Fibroblast of lung (primary cell): ENCODE results near the gene WDR4. TPM values are rescaled to one million over a fixed set of nuclear protein-coding genes. Genes with fewer than 3 reads are reported as not detected.
"Not testable (repeated sequence)": the region's sequence is repeated elsewhere in the genome, so short reads cannot be mapped to it uniquely, and the experiment has no call there.

Experiments
- DNase-seq, 2 donors: peaks; one replicate each; pipeline versions ENCODE4 v3.0.0 to v3.0.0-alpha.2; 2010; ENCODE audit warnings: low read depth in 2 of 2
- H2AFZ ChIP-seq: 2 replicates; pipeline ENCODE4 v1.5.1; 2012; ENCODE audit warnings: low read length, control low read depth, inconsistent platforms
- H3K27ac ChIP-seq: 2 replicates; pipeline ENCODE4 v1.5.1; 2011; ENCODE audit warnings: low read length, control low read depth; ENCODE audit not compliant: insufficient read depth
- H3K27me3 ChIP-seq: 2 replicates; pipeline ENCODE4 v1.5.1; 2011; ENCODE audit warnings: mild to moderate bottlenecking, low read length; ENCODE audit not compliant: control insufficient read depth, insufficient read depth
- H3K36me3 ChIP-seq: 2 replicates; pipeline ENCODE4 v1.5.1; 2011; ENCODE audit warnings: low read length; ENCODE audit not compliant: control insufficient read depth, insufficient read depth
- H3K4me1 ChIP-seq: 2 replicates; pipeline ENCODE4 v1.5.1; 2011; ENCODE audit warnings: low read length; ENCODE audit not compliant: control insufficient read depth, insufficient read depth; ENCODE audit errors: extremely low read depth
- H3K4me2 ChIP-seq: 2 replicates; pipeline ENCODE4 v1.5.1; 2011; ENCODE audit warnings: low read length, control low read depth; ENCODE audit not compliant: insufficient read depth; ENCODE audit errors: extremely low read depth
- H3K4me3 ChIP-seq, 4 experiments: fragments of 200-600 bp in 1 of 4; sonication (generic) in 1 of 4; replicated peaks in 1 of 4; 2 replicates each; pipeline ENCODE4 v1.5.1; 2011 to 2016; ENCODE audit warnings: low read length in 4 of 4, low read depth in 3 of 4, mild to moderate bottlenecking in 3 of 4, control low read depth in 2 of 4, inconsistent platforms in 1 of 4, mixed read lengths in 1 of 4; ENCODE audit not compliant: insufficient read depth in 1 of 4; ENCODE audit errors: control extremely low read depth in 1 of 4
- H3K79me2 ChIP-seq: 2 replicates; pipeline ENCODE4 v1.5.1; 2012; ENCODE audit warnings: mild to moderate bottlenecking, low read length, inconsistent platforms; ENCODE audit not compliant: control insufficient read depth, insufficient read depth
- H3K9ac ChIP-seq: 2 replicates; pipeline ENCODE4 v1.5.1; 2011; ENCODE audit warnings: mild to moderate bottlenecking, low read length, control low read depth; ENCODE audit not compliant: insufficient read depth
- H3K9me3 ChIP-seq: 2 replicates; pipeline ENCODE4 v1.5.1; 2012; ENCODE audit warnings: low read depth, low read length; ENCODE audit not compliant: control insufficient read depth, insufficient read depth
- H4K20me1 ChIP-seq: 2 replicates; pipeline ENCODE4 v1.5.1; 2011; ENCODE audit warnings: low read length; ENCODE audit not compliant: control insufficient read depth, insufficient read depth; ENCODE audit errors: extremely low read depth
- EZH2 ChIP-seq: IDR thresholded peaks from 2 replicates; pipeline ENCODE4 v1.5.1; 2012; ENCODE audit warnings: low read length, control low read depth, mild to moderate bottlenecking; ENCODE audit errors: missing control alignments
- polyA plus RNA-seq, 2 donors: library from polyadenylated mRNA; depleted of rRNA in 1 of 2; stranded (reverse) in 1 of 2; unstranded in 1 of 2; fragments of >200 nt; gene quantifications; 2 replicates each; pipeline ENCODE4 v1.2.1, GENCODE V29; 2011 to 2012; ENCODE audit warnings: missing spikeins in 1 of 2
- total RNA-seq: library from RNA; depleted of rRNA; stranded (reverse); fragments of >200 nt; gene quantifications from 2 replicates; pipeline ENCODE4 v1.2.1, GENCODE V29; 2014
- TF ChIP-seq, protein P1 (sequence below), 2 donors: IDR thresholded peaks in 1 of 2; conservative IDR thresholded peaks in 1 of 2; 1 replicate in 1 of 2; 2 replicates in 1 of 2; pipeline ENCODE4 v1.5.1; 2011 to 2012; ENCODE audit warnings: low read length in 2 of 2, control low read depth in 1 of 2, inconsistent platforms in 1 of 2, low read depth in 1 of 2, mild to moderate bottlenecking in 1 of 2

WDR4 gene
- total and polyA plus RNA-seq, 2 donors (not counting 1 experiment from before 2014, with no cell fraction given) = 8.2 to 10.2 TPM

DNA sequence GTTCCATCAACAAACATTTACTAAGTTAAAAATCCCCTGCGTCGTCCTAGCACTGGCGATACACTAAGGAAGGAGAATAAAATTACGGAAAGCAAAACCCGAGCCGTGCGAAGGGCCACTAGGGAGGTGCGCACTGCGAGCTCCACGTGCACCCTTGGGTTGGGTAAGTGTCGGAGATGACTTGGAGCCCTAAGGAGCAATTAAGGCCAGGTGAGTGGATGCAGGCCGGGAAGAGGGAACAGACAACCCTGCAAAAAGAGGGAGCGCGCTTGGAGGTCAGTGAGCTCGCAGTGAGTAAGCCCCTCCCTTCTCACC is 704 bp downstream of the WDR4 start:
- Histone ChIP-seq H3K4me3 (peak overlapping the region; percentile 61 to 96 (median 87)), H3K9ac (peak overlapping the region; percentile 92), H4K20me1 (no peaks in the 10 kb centered on the region), H3K4me2 (peak overlapping the region; percentile 97), H3K27ac (peak overlapping the region; percentile 83), H3K36me3 (no peaks in the 10 kb centered on the region), H3K27me3 (no peaks in the 10 kb centered on the region), H3K79me2 (peaks cover 26% of the 10 kb centered on the region), H3K9me3 (no peaks in the 10 kb centered on the region), H2AFZ (peak overlapping the region; percentile 70), H3K4me1 (no peaks in the 10 kb centered on the region)
- DNase-seq = no peak
- no peak for TF ChIP-seq EZH2
- TF ChIP-seq, protein P1, sequence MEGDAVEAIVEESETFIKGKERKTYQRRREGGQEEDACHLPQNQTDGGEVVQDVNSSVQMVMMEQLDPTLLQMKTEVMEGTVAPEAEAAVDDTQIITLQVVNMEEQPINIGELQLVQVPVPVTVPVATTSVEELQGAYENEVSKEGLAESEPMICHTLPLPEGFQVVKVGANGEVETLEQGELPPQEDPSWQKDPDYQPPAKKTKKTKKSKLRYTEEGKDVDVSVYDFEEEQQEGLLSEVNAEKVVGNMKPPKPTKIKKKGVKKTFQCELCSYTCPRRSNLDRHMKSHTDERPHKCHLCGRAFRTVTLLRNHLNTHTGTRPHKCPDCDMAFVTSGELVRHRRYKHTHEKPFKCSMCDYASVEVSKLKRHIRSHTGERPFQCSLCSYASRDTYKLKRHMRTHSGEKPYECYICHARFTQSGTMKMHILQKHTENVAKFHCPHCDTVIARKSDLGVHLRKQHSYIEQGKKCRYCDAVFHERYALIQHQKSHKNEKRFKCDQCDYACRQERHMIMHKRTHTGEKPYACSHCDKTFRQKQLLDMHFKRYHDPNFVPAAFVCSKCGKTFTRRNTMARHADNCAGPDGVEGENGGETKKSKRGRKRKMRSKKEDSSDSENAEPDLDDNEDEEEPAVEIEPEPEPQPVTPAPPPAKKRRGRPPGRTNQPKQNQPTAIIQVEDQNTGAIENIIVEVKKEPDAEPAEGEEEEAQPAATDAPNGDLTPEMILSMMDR (conservative IDR thresholded peaks at IDR 0.05 in 1 of 2, IDR thresholded peaks at IDR 0.05 in 1 of 2; ENCODE audit: low read depth in 1 of 2, low read length in 2 of 2) = no peak

DNA sequence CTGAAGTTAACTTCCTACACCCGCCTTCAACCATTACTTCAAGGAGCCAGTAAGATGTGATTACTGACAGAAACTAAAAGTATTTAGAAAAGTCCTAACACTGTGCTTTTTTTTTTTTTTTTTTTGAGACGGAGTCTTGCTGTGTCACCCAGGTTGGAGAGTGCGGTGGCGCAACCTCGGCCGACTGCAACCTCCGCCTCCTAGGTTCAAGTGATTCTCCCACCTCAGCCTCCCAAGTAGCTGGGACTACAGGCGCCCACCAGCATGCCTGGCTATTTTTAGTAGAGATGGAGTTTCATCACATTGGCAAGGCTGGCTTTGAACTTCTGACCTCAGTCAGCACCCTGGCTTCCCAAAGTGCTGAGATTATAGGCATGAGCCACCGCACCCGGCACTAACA is 3.5 kb downstream of the WDR4 start:
- not testable (repeated sequence) for H3K4me1 ChIP-seq, H3K4me2 ChIP-seq, H3K27ac ChIP-seq, H3K27me3 ChIP-seq, H3K36me3 ChIP-seq, H3K9ac ChIP-seq, H3K4me3 ChIP-seq, H4K20me1 ChIP-seq, H3K9me3 ChIP-seq, H2AFZ ChIP-seq, DNase-seq
- H3K79me2 ChIP-seq = peaks cover 29% of the 10 kb centered on the region

DNA sequence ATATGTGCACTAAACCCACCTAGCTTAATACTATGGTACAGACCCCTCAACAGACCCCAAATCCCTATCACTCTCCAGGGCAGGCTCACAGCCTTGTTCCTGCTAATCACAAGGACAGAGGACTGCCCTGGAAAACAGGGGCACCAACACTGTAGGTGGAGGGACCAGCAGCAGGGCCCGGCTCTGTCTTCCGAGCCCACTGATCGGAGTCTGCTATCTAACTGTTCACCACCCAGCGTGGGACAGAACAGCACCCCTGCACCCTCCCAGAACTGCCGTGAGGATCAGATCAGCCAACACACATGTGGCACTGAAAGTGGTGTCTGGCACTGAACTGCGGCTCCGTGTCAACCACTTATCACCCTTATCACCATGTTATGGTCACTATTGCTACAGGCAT is 6.2 kb downstream of the WDR4 start:
- Histone ChIP-seq H3K36me3 (peaks cover 9% of the 10 kb centered on the region), H3K9ac (no peak overlapping the region), H3K4me2 (no peak overlapping the region), H4K20me1 (no peaks in the 10 kb centered on the region), H3K79me2 (peaks cover 27% of the 10 kb centered on the region), H3K9me3 (no peaks in the 10 kb centered on the region), H2AFZ (no peak overlapping the region), H3K4me3 (no peak overlapping the region), H3K27ac (no peak overlapping the region), H3K27me3 (no peaks in the 10 kb centered on the region), H3K4me1 (no peaks in the 10 kb centered on the region)
- no peak for DNase-seq
- TF ChIP-seq, protein P1 (conservative IDR thresholded peaks at IDR 0.05 in 1 of 2, IDR thresholded peaks at IDR 0.05 in 1 of 2; ENCODE audit: low read depth in 1 of 2, low read length in 2 of 2) = no peak
- no peak for TF ChIP-seq EZH2
